OCI-LY1 (cell line): ENCODE data around the gene CHRNA4.
"Not testable (repeated sequence)": the region's sequence is repeated elsewhere in the genome, so short reads cannot be mapped to it uniquely, and the experiment has no call there.

Experiments used
- H2AFZ ChIP-seq: fragments of 200-600 bp; sonication (generic), shearing (Covaris generic); 2 replicates; pipeline ENCODE4 v1.6.0; 2014; ENCODE audit warnings: antibody characterized with exemption, mild to moderate bottlenecking, low read length
- H3F3A ChIP-seq: fragments of 200-600 bp; sonication (generic), shearing (Covaris generic); 2 replicates; pipeline ENCODE4 v1.6.0; 2014; ENCODE audit warnings: mild to moderate bottlenecking, antibody characterized with exemption, low read length, moderate library complexity; ENCODE audit not compliant: insufficient read depth
- H3K27ac ChIP-seq: fragments of 200-600 bp; sonication (generic); 2 replicates; pipeline ENCODE4 v1.5.1; 2014; ENCODE audit warnings: low read length, mixed run types, mild to moderate bottlenecking, low read depth; ENCODE audit not compliant: poor library complexity, severe bottlenecking
- H3K27me3 ChIP-seq: fragments of 200-600 bp; sonication (generic); 2 replicates; pipeline ENCODE4 v1.6.0; 2014; ENCODE audit warnings: antibody characterized with exemption, mild to moderate bottlenecking, low read length, moderate library complexity; ENCODE audit not compliant: insufficient read depth
- H3K36me3 ChIP-seq: fragments of 200-600 bp; sonication (generic); 2 replicates; pipeline ENCODE4 v1.6.1; 2014; ENCODE audit warnings: mild to moderate bottlenecking, antibody characterized with exemption, low read length, moderate library complexity, mixed read lengths; ENCODE audit not compliant: insufficient read depth
- H3K4me1 ChIP-seq: fragments of 200-600 bp; sonication (generic); 2 replicates; pipeline ENCODE4 v1.5.1; 2014; ENCODE audit warnings: mild to moderate bottlenecking, low read length, moderate library complexity; ENCODE audit not compliant: insufficient read depth, severe bottlenecking
- H3K4me2 ChIP-seq: fragments of 200-600 bp; sonication (generic), shearing (Covaris generic); 2 replicates; pipeline ENCODE4 v1.6.1; 2014; ENCODE audit warnings: low read length
- H3K4me3 ChIP-seq: fragments of 200-600 bp; sonication (generic); 2 replicates; pipeline ENCODE4 v1.5.1; 2014; ENCODE audit warnings: low read length, low read depth, mild to moderate bottlenecking, mixed read lengths; ENCODE audit not compliant: poor library complexity, severe bottlenecking
- H3K79me2 ChIP-seq: fragments of 200-600 bp; shearing (Covaris generic); 2 replicates; pipeline ENCODE4 v1.6.1; 2016; ENCODE audit warnings: mixed run types, low read length, mixed read lengths; ENCODE audit not compliant: insufficient read depth
- H3K9ac ChIP-seq: fragments of 200-600 bp; sonication (generic), shearing (Covaris generic); 2 replicates; pipeline ENCODE4 v1.6.1; 2014; ENCODE audit warnings: mild to moderate bottlenecking, low read length, mixed read lengths
- H3K9me2 ChIP-seq: fragments of 200-600 bp; sonication (generic), shearing (Covaris generic); 2 replicates; pipeline ENCODE4 v1.6.1; 2014; ENCODE audit warnings: low read depth, mild to moderate bottlenecking, low read length, mixed read lengths
- H3K9me3 ChIP-seq: fragments of 200-600 bp; shearing (Covaris generic); 2 replicates; pipeline ENCODE4 v1.6.1; 2014; ENCODE audit warnings: low read length, mixed read lengths
- H4K20me1 ChIP-seq: fragments of 200-600 bp; sonication (generic), shearing (Covaris generic); 2 replicates; pipeline ENCODE4 v1.6.0; 2016; ENCODE audit warnings: mild to moderate bottlenecking, low read length; ENCODE audit not compliant: insufficient read depth
- CTCF ChIP-seq: fragments of 200-600 bp; sonication (generic), shearing (Covaris generic); IDR thresholded peaks from 2 replicates; pipeline ENCODE4 v1.5.1; 2017; ENCODE audit warnings: mild to moderate bottlenecking, antibody characterized with exemption, low read length, moderate library complexity, mixed read lengths
- EZH2 ChIP-seq: fragments of 200-600 bp; sonication (generic), shearing (Covaris generic); IDR thresholded peaks from 2 replicates; pipeline ENCODE4 v1.8.0; 2017; ENCODE audit warnings: borderline replicate concordance, mixed run types, mild to moderate bottlenecking, antibody characterized with exemption, low read length, moderate library complexity, mixed read lengths

The CHRNA4 gene

DNA sequence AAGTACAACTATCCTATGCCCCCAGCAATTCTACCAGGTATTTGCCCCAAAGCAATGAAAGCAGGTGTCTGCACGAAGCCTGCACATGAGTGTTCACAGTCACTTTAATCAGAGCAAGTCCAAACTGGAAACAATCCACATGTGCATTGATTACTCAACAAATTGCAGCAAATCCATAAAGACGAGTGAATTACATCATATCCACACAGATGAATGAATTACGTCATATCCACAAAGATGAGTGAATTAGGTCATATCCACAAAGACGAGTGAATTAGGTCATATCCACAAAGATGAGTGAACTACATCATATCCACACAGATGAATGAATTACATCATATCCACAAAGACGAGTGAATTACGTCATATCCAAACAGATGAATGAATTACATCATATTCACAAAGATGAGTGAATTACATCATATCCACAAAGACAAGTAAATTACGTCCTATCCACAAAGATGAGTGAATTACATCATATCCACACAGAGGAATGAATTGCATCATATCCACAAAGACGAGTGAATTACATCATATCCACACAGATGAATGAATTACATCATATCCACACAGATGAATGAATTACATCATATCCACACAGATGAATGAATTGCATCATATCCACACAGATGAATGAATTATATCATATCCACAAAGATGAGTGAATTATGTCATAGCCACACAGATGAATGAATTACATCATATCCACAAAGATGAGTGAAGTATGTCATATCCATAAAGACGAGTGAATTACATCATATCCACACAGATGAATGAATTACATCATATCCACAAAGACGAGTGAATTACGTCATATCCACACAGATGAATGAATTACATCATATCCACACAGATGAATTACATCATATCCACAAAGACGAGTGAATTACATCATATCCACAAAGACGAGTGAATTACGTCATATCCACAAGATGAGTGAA is 21.7 kb downstream of the CHRNA4 start:
- H3K27ac ChIP-seq, H3K9me2 ChIP-seq, H3K9ac ChIP-seq, H3K4me2 ChIP-seq, H4K20me1 ChIP-seq, H3K79me2 ChIP-seq, H3K36me3 ChIP-seq, H2AFZ ChIP-seq, H3K4me1 ChIP-seq, H3K27me3 ChIP-seq, H3K9me3 ChIP-seq, H3K4me3 ChIP-seq, H3F3A ChIP-seq: not testable (repeated sequence)

- no peaks in the 10 kb centered on the region for H3K79me2 ChIP-seq
- H3K4me2 ChIP-seq = no peak overlapping the region
- no peaks in the 10 kb centered on the region for H4K20me1 ChIP-seq
- H3K27me3 ChIP-seq = peaks cover 3% of the 10 kb centered on the region
- H3K9me3 ChIP-seq = no peaks in the 10 kb centered on the region
- no peak overlapping the region for H3K4me3 ChIP-seq
- no peak overlapping the region for H2AFZ ChIP-seq
- no peak overlapping the region for H3K9ac ChIP-seq
- H3K27ac ChIP-seq = no peak overlapping the region
- no peaks in the 10 kb centered on the region for H3K36me3 ChIP-seq
- no peaks in the 10 kb centered on the region for H3K9me2 ChIP-seq
- H3K4me1 ChIP-seq = no peaks in the 10 kb centered on the region
- TF ChIP-seq CTCF (no peak), EZH2 (no peak)
- H3F3A ChIP-seq = no peaks in the 10 kb centered on the region
Measured at GRCh38 chr20:63337786-63338420, 23.2 kb downstream of the CHRNA4 start.

DNA sequence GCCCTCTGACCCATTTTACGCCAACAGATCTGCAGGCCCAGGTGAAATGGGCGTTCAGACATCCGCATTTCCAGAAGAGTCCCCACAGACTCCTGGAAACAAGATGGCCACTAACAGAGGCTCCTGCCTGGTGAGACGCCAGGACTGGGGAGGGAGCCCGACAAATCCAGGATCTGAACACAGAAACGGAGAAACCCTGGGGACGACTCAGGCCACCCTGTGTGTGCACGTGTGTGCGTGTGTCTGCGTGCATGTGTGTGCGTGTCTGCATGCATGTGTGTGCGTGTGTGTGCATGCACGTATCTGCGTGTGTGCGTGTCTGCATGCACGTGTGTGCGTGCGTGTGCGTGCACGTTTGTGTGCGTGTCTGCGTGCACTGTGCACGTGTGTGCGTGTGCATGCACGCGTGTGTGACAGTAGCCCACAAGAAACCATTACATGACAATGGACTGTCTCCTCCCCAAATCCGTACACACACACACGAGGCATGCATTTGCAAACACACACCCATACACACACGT is 24.9 kb downstream of the CHRNA4 start:
- Histone ChIP-seq H3K4me1 (no peaks in the 10 kb centered on the region), H3K9me2 (no peaks in the 10 kb centered on the region), H3K4me3 (no peak overlapping the region), H3K9ac (no peak overlapping the region), H3K9me3 (no peaks in the 10 kb centered on the region), H4K20me1 (no peaks in the 10 kb centered on the region), H3K79me2 (no peaks in the 10 kb centered on the region), H3K27me3 (peaks cover 7% of the 10 kb centered on the region; the same call in 1 of the 2 replicates), H3K27ac (no peak overlapping the region), H3F3A (no peaks in the 10 kb centered on the region), H3K36me3 (no peaks in the 10 kb centered on the region), H3K4me2 (no peak overlapping the region), H2AFZ (no peak overlapping the region)
- no peak for TF ChIP-seq CTCF
- TF ChIP-seq EZH2 = no peak
